PC-3 (cell line): ENCODE data around the gene NDUFS2. TPM values are rescaled to one million over a fixed set of nuclear protein-coding genes. Genes with fewer than 3 reads are reported as not detected.

Source experiments
- ATAC-seq: fragments of 200-7000 bp; cut with Tn5 transposase; 2 replicates; pipeline ENCODE4 v1.9.1; 2020; ENCODE audit warnings: mild to moderate bottlenecking, moderate library complexity
- BruUV-seq: library from RNA; stranded (reverse); fragments of 400-500 nt; replicated peaks from 2 replicates; lab custom pipeline; 2021; lab: Mats Ljungman, UMichigan
- CTCF ChIA-PET: fragments of 300-600 bp; sonication (Branson Sonifier 250); formaldehyde crosslinking; loops from one replicate; lab custom pipeline; 2022; ENCODE audit warnings: antibody characterized with exemption; lab: Charles Lee
- POLR2A ChIA-PET: fragments of 300-600 bp; sonication (Branson Sonifier 250); formaldehyde crosslinking; loops from one replicate; lab custom pipeline; 2022; ENCODE audit warnings: antibody characterized with exemption; ENCODE audit not compliant: unreplicated experiment; lab: Charles Lee
- DNase-seq: peaks from one replicate; pipeline ENCODE4 v3.0.0-alpha.2; 2015
- H2AFZ ChIP-seq: fragments of 300-600 bp; sonication (generic); 2 replicates; pipeline ENCODE4 v1.6.0; 2016; ENCODE audit warnings: antibody characterized with exemption, low read length
- H3F3A ChIP-seq: fragments of 300-600 bp; sonication (generic); one replicate; pipeline ENCODE4 v1.6.0; 2017; ENCODE audit warnings: antibody characterized with exemption, low read length, control low read depth, mild to moderate bottlenecking; ENCODE audit not compliant: unreplicated experiment
- H3K27ac ChIP-seq: fragments of 300-600 bp; sonication (generic); 2 replicates; pipeline ENCODE4 v1.5.1; 2016; ENCODE audit warnings: mild to moderate bottlenecking, low read length
- H3K27me3 ChIP-seq: fragments of 300-600 bp; sonication (generic); 2 replicates; pipeline ENCODE4 v1.6.1; 2016; ENCODE audit warnings: low read length, mixed read lengths
- H3K36me3 ChIP-seq: fragments of 300-600 bp; sonication (generic); 2 replicates; pipeline ENCODE4 v1.6.1; 2016; ENCODE audit warnings: low read depth, mixed run types, low read length, mixed read lengths
- H3K4me1 ChIP-seq: fragments of 300-600 bp; sonication (generic); 2 replicates; pipeline ENCODE4 v1.5.1; 2016; ENCODE audit warnings: low read length; ENCODE audit not compliant: insufficient read depth
- H3K4me2 ChIP-seq: fragments of 300-600 bp; sonication (generic); 2 replicates; pipeline ENCODE4 v1.6.0; 2016; ENCODE audit warnings: low read length
- H3K4me3 ChIP-seq: fragments of 300-600 bp; sonication (generic); 2 replicates; pipeline ENCODE4 v1.5.1; 2016; ENCODE audit warnings: mild to moderate bottlenecking, low read length, mixed read lengths
- H3K79me2 ChIP-seq: fragments of 300-600 bp; sonication (generic); 2 replicates; pipeline ENCODE4 v1.6.1; 2017; ENCODE audit warnings: low read length, mixed read lengths
- H3K9ac ChIP-seq: fragments of 300-600 bp; sonication (generic); 2 replicates; pipeline ENCODE4 v1.6.0; 2016; ENCODE audit warnings: mild to moderate bottlenecking, low read length
- H3K9me2 ChIP-seq: fragments of 300-600 bp; sonication (generic); replicated peaks from 2 replicates; pipeline ENCODE4 v1.6.1; 2016; ENCODE audit warnings: mixed run types, low read length, mixed read lengths
- H3K9me3 ChIP-seq: fragments of 300-600 bp; sonication (generic); 2 replicates; pipeline ENCODE4 v1.6.1; 2016; ENCODE audit warnings: low read length, mixed read lengths
- H4K20me1 ChIP-seq: fragments of 300-600 bp; sonication (generic); 2 replicates; pipeline ENCODE4 v1.6.1; 2016; ENCODE audit warnings: low read length, mixed read lengths
- CTCF ChIP-seq: fragments of 300-600 bp; sonication (generic); conservative IDR thresholded peaks from 2 replicates; pipeline ENCODE4 v1.5.1; 2017; ENCODE audit warnings: antibody characterized with exemption, low read depth, mild to moderate bottlenecking, low read length
- EZH2 ChIP-seq: fragments of 300-600 bp; sonication (generic); IDR thresholded peaks from one replicate; pipeline ENCODE4 v1.6.1; 2017; ENCODE audit warnings: antibody characterized with exemption, mild to moderate bottlenecking, low read length; ENCODE audit not compliant: unreplicated experiment
- EZH2phosphoT487 ChIP-seq: fragments of 300-600 bp; sonication (generic); IDR thresholded peaks from 2 replicates; pipeline ENCODE4 v1.6.1; 2018; ENCODE audit warnings: mild to moderate bottlenecking, antibody characterized with exemption, low read length, borderline replicate concordance
- intact Hi-C: fragments of 100-400 bp; cut with micrococcal nuclease; formaldehyde crosslinking; loops from 2 replicates; pipeline ENCODE4 v1.9.0; 2023
- total RNA-seq: library from RNA; depleted of rRNA; stranded (reverse); fragments of >200 nt; gene quantifications from 2 replicates; pipeline ENCODE4 v1.2.3, GENCODE V29; 2014

NDUFS2 gene
- total RNA-seq, 1 experiment from 2014 or later, result 168 TPM

GRCh38 chr1:161206411-161207140 is 4.4 kb downstream of the NDUFS2 start:
- no peaks in the 10 kb centered on the region for H3K9me3 ChIP-seq
- H3K27ac ChIP-seq, result no peak overlapping the region
- H3K27me3 ChIP-seq, result no peaks in the 10 kb centered on the region
- peaks cover 3% of the 10 kb centered on the region for H3F3A ChIP-seq
- BruUV-seq, result no TSS peak
- no peak overlapping the region for H3K4me2 ChIP-seq
- no peak for DNase-seq
- H3K36me3 ChIP-seq, result peaks cover 48% of the 10 kb centered on the region
- peaks cover 9% of the 10 kb centered on the region for H3K4me1 ChIP-seq
- peaks cover 29% of the 10 kb centered on the region for H3K79me2 ChIP-seq
- intact Hi-C loops, result loop anchor here (5.0 kb wide), 1 partner anchor 166 kb away; no protein-coding TSS in a partner anchor
- no peaks in the 10 kb centered on the region for H3K9me2 ChIP-seq
- H2AFZ ChIP-seq, result no peak overlapping the region
- no peaks in the 10 kb centered on the region for H4K20me1 ChIP-seq
- ATAC-seq, result no peak
- POLR2A ChIA-PET, result no interaction called here
- CTCF ChIA-PET, result interaction anchor here (0.8 kb wide), 1 partner anchor 19 kb away, joined by 3 read pairs; the partner anchor contains the start of gene TOMM40L
- no peak overlapping the region for H3K4me3 ChIP-seq
- TF ChIP-seq EZH2phosphoT487 (no peak), EZH2 (no peak), CTCF (no peak)
- no peak overlapping the region for H3K9ac ChIP-seq

GRCh38 chr1:161207173-161207572 is 5.0 kb downstream of the NDUFS2 start:
- DNase-seq (no peak), ATAC-seq (no peak)
- H3K4me2 ChIP-seq, result no peak overlapping the region
- H3K36me3 ChIP-seq, result peaks cover 54% of the 10 kb centered on the region
- intact Hi-C loops, result loop anchor here (5.0 kb wide), 1 partner anchor 165 kb away; no protein-coding TSS in a partner anchor
- H3K4me1 ChIP-seq, result peaks cover 7% of the 10 kb centered on the region; the same call in 1 of the 2 replicates
- no peaks in the 10 kb centered on the region for H3K9me2 ChIP-seq
- H3K4me3 ChIP-seq, result no peak overlapping the region
- H3F3A ChIP-seq, result peaks cover 3% of the 10 kb centered on the region
- H3K9ac ChIP-seq, result no peak overlapping the region
- TF ChIP-seq EZH2 (no peak), EZH2phosphoT487 (no peak), CTCF (no peak)
- no peak overlapping the region for H2AFZ ChIP-seq
- POLR2A ChIA-PET, result no interaction called here
- H3K9me3 ChIP-seq, result no peaks in the 10 kb centered on the region
- BruUV-seq, result no TSS peak
- H3K27me3 ChIP-seq, result no peaks in the 10 kb centered on the region
- H3K27ac ChIP-seq, result no peak overlapping the region
- H4K20me1 ChIP-seq, result no peaks in the 10 kb centered on the region
- H3K79me2 ChIP-seq, result peaks cover 29% of the 10 kb centered on the region
- CTCF ChIA-PET, result interaction anchor here (1.5 kb wide), 1 partner anchor 10 kb away, joined by 3 read pairs; no protein-coding TSS in a partner anchor
